H9 (cell line): Measurements from ENCODE around the gene CTCF. TPM values are rescaled to one million over a fixed set of nuclear protein-coding genes. Genes with fewer than 3 reads are reported as not detected.

Experiments used
- DNase-seq: peaks from one replicate; pipeline ENCODE4 v3.0.0-alpha.2; 2017
- H2AFZ ChIP-seq: one replicate; pipeline ENCODE4 v1.6.1; 2013; ENCODE audit warnings: mild to moderate bottlenecking, low read length, control low read depth, moderate library complexity
- H2AK5ac ChIP-seq: 2 replicates; pipeline ENCODE4 v1.6.1; 2013; ENCODE audit warnings: low read length, control low read depth, mixed read lengths; ENCODE audit not compliant: insufficient read length
- H2BK120ac ChIP-seq: one replicate; pipeline ENCODE4 v1.6.1; 2013; ENCODE audit warnings: low read depth, mild to moderate bottlenecking, low read length, control low read depth, inconsistent platforms; ENCODE audit not compliant: poor library complexity, severe bottlenecking
- H2BK12ac ChIP-seq: 2 replicates; pipeline ENCODE4 v1.6.1; 2013; ENCODE audit warnings: low read length, control low read depth, mixed read lengths, low read depth; ENCODE audit not compliant: insufficient read length
- H2BK15ac ChIP-seq: 2 replicates; pipeline ENCODE4 v1.6.1; 2013; ENCODE audit warnings: low read depth, low read length, control low read depth
- H2BK20ac ChIP-seq: one replicate; pipeline ENCODE4 v1.6.1; 2013; ENCODE audit warnings: low read depth, mild to moderate bottlenecking, low read length, control low read depth, inconsistent platforms; ENCODE audit not compliant: poor library complexity, severe bottlenecking
- H2BK5ac ChIP-seq: 2 replicates; pipeline ENCODE4 v1.6.1; 2013; ENCODE audit warnings: low read length, control low read depth, mixed read lengths; ENCODE audit not compliant: insufficient read length
- H3K14ac ChIP-seq: 2 replicates; pipeline ENCODE4 v1.6.1; 2013; ENCODE audit warnings: low read length, control low read depth; ENCODE audit not compliant: insufficient read depth
- H3K18ac ChIP-seq: 2 replicates; pipeline ENCODE4 v1.6.1; 2013; ENCODE audit warnings: low read depth, mild to moderate bottlenecking, mixed read lengths, low read length, control low read depth; ENCODE audit not compliant: insufficient read length
- H3K23ac ChIP-seq: 2 replicates; pipeline ENCODE4 v1.6.1; 2013; ENCODE audit warnings: low read length, control low read depth, mixed read lengths, low read depth; ENCODE audit not compliant: insufficient read length
- H3K23me2 ChIP-seq: 2 replicates; pipeline ENCODE4 v1.6.1; 2013; ENCODE audit warnings: low read depth, mild to moderate bottlenecking, mixed read lengths, low read length, control low read depth; ENCODE audit not compliant: insufficient read length, poor library complexity, severe bottlenecking
- H3K27ac ChIP-seq: 2 replicates; pipeline ENCODE4 v1.5.1; 2013; ENCODE audit warnings: low read length, control low read depth, mixed read lengths, low read depth; ENCODE audit not compliant: insufficient read length
- H3K27me3 ChIP-seq: 2 replicates; pipeline ENCODE4 v1.6.1; 2013; ENCODE audit warnings: low read length, control low read depth, inconsistent platforms; ENCODE audit not compliant: insufficient read depth
- H3K4ac ChIP-seq: 2 replicates; pipeline ENCODE4 v1.6.1; 2013; ENCODE audit warnings: low read depth, mild to moderate bottlenecking, control low read depth, inconsistent platforms, low read length, moderate library complexity
- H3K4me1 ChIP-seq: 2 replicates; pipeline ENCODE4 v1.6.1; 2013; ENCODE audit warnings: low read length, control low read depth, inconsistent platforms; ENCODE audit not compliant: insufficient read depth
- H3K4me2 ChIP-seq: 2 replicates; pipeline ENCODE4 v1.6.1; 2013; ENCODE audit warnings: low read length, control low read depth, mixed read lengths; ENCODE audit not compliant: insufficient read length, insufficient read depth
- H3K56ac ChIP-seq: 2 replicates; pipeline ENCODE4 v1.6.1; 2013; ENCODE audit warnings: low read depth, mild to moderate bottlenecking, mixed read lengths, low read length, control low read depth; ENCODE audit not compliant: insufficient read length
- H3K79me1 ChIP-seq: 2 replicates; pipeline ENCODE4 v1.6.1; 2013; ENCODE audit warnings: low read depth, mild to moderate bottlenecking, moderate library complexity, low read length, control low read depth, inconsistent platforms; ENCODE audit not compliant: insufficient read depth, poor library complexity, severe bottlenecking
- H3K79me2 ChIP-seq: 2 replicates; pipeline ENCODE4 v1.6.1; 2013; ENCODE audit warnings: low read length, control low read depth, inconsistent platforms; ENCODE audit not compliant: insufficient read depth
- H3K9ac ChIP-seq: 2 replicates; pipeline ENCODE4 v1.6.1; 2013; ENCODE audit warnings: low read length, control low read depth, mixed read lengths; ENCODE audit not compliant: insufficient read length; ENCODE audit errors: extremely low read depth
- H3K9me3 ChIP-seq: one replicate; pipeline ENCODE4 v1.6.1; 2013; ENCODE audit warnings: low read depth, low read length, inconsistent platforms; ENCODE audit not compliant: control insufficient read depth
- H3T11ph ChIP-seq: one replicate; pipeline ENCODE4 v1.6.1; 2013; ENCODE audit warnings: mild to moderate bottlenecking, low read length, control low read depth, inconsistent platforms
- H4K20me1 ChIP-seq: one replicate; pipeline ENCODE4 v1.6.1; 2013; ENCODE audit not compliant: control insufficient read depth, insufficient read length, insufficient read depth
- H4K5ac ChIP-seq: 2 replicates; pipeline ENCODE4 v1.6.1; 2013; ENCODE audit warnings: low read depth, mild to moderate bottlenecking, mixed read lengths, low read length, control low read depth; ENCODE audit not compliant: insufficient read length
- H4K8ac ChIP-seq: replicated peaks from 2 replicates; pipeline ENCODE4 v1.6.1; 2013; ENCODE audit warnings: low read length, control low read depth, mixed read lengths, low read depth; ENCODE audit not compliant: insufficient read length
- H4K91ac ChIP-seq: 2 replicates; pipeline ENCODE4 v1.6.1; 2013; ENCODE audit warnings: low read depth, mild to moderate bottlenecking, moderate library complexity, mixed read lengths, low read length, control low read depth; ENCODE audit not compliant: insufficient read length
- H3K27ac Mint-ChIP-seq, 3 experiments: 2 replicates in 2 of 3; 3 replicates in 1 of 3; pipeline ENCODE4 v1.8.0; 2020 to 2021; ENCODE audit warnings: mixed read lengths in 3 of 3, mild to moderate bottlenecking in 1 of 3, moderate library complexity in 1 of 3
- H3K27me3 Mint-ChIP-seq: 2 replicates; pipeline ENCODE4 v1.8.0; 2021; ENCODE audit warnings: low read depth, mild to moderate bottlenecking, moderate library complexity, mixed read lengths
- H3K36me3 Mint-ChIP-seq, 3 experiments: 2 replicates in 2 of 3; 3 replicates in 1 of 3; pipeline ENCODE4 v1.8.0; 2020 to 2021; ENCODE audit warnings: low read depth in 3 of 3, mixed read lengths in 3 of 3; ENCODE audit not compliant: insufficient read depth in 1 of 3
- H3K4me1 Mint-ChIP-seq, 2 experiments: 2 replicates each; pipeline ENCODE4 v1.8.0; 2020; ENCODE audit warnings: mixed read lengths in 2 of 2
- H3K4me3 Mint-ChIP-seq, 2 experiments: 2 replicates in 1 of 2; 3 replicates in 1 of 2; pipeline ENCODE4 v1.8.0; 2020 to 2021; ENCODE audit warnings: mild to moderate bottlenecking in 2 of 2, mixed read lengths in 2 of 2, moderate library complexity in 1 of 2
- H3K9me3 Mint-ChIP-seq, 2 experiments: 2 replicates in 1 of 2; 3 replicates in 1 of 2; pipeline ENCODE4 v1.8.0; 2020; ENCODE audit warnings: mild to moderate bottlenecking in 2 of 2, mixed read lengths in 2 of 2, moderate library complexity in 1 of 2
- CTCF ChIP-seq: fragments of 200-600 bp; sonication (generic); conservative IDR thresholded peaks from 3 replicates; pipeline ENCODE4 v1.8.0; 2021; ENCODE audit warnings: antibody characterized with exemption, mild to moderate bottlenecking
- WGBS: extraction: QIAGEN DNeasy Blood & Tissue Kit; methylation state at CpG from one replicate; pipeline ENCODE4 v1.1.7; 2013; ENCODE audit warnings: missing lambda C conversion rate, low lambda C conversion rate, mixed read lengths; ENCODE audit not compliant: insufficient read length; ENCODE audit errors: extremely low coverage; 5-methylcytosine and 5-hydroxymethylcytosine counted together
- total RNA-seq: library from RNA; stranded (reverse); gene quantifications from 2 replicates; pipeline ENCODE4 v1.2.1, GENCODE V29; 2021

The CTCF gene
- total RNA-seq, 1 experiment from 2014 or later: 87.3 TPM

- no peak overlapping the region for H4K5ac ChIP-seq
- no peak overlapping the region for H3K27ac ChIP-seq
- H3K9me3 Mint-ChIP-seq: no peaks in the 10 kb centered on the region
- H2AK5ac ChIP-seq: no peak overlapping the region
- peak overlapping the region in 1 of 3 experiments; percentile 65; a peak in 2 of 7 replicates for H3K27ac Mint-ChIP-seq
- H3K4me2 ChIP-seq: no peak overlapping the region
- no peak overlapping the region for H4K8ac ChIP-seq
- H2BK20ac ChIP-seq: no peak overlapping the region
- H3K23ac ChIP-seq: no peak overlapping the region
- H3K56ac ChIP-seq: no peak overlapping the region
- H3K36me3 Mint-ChIP-seq: peaks cover 10 to 22% (median 16%) of the 10 kb centered on the region in 3 experiments; a peak in 6 of 7 replicates
- no peaks in the 10 kb centered on the region for H3K4me1 ChIP-seq
- no peak overlapping the region for H2BK15ac ChIP-seq
- H3K79me1 ChIP-seq: peaks cover 8% of the 10 kb centered on the region
- no peaks in the 10 kb centered on the region; the same call in 1 of the 2 replicates for H3K27me3 Mint-ChIP-seq
- no peak overlapping the region for H3K4ac ChIP-seq
- DNase-seq: no peak
- peaks cover 8% of the 10 kb centered on the region; the same call in 1 of the 2 replicates for H3K79me2 ChIP-seq
- no peaks in the 10 kb centered on the region for H3K23me2 ChIP-seq
- H2BK5ac ChIP-seq: no peak overlapping the region
- no peaks in the 10 kb centered on the region for H4K20me1 ChIP-seq
- H3T11ph ChIP-seq: no peak overlapping the region
- H3K4me3 Mint-ChIP-seq: no peak overlapping the region
- no peak overlapping the region for H2BK12ac ChIP-seq
- no peak for TF ChIP-seq CTCF
- H4K91ac ChIP-seq: no peak overlapping the region
- H3K14ac ChIP-seq: no peak overlapping the region
- no CpG with 5 or more reads among the region's 6 CpGs for WGBS
- H3K9me3 ChIP-seq: no peaks in the 10 kb centered on the region
- peaks cover 8 to 12% of the 10 kb centered on the region in 2 experiments for H3K4me1 Mint-ChIP-seq
- no peaks in the 10 kb centered on the region for H3K27me3 ChIP-seq
- H2AFZ ChIP-seq: no peak overlapping the region
- no peak overlapping the region for H2BK120ac ChIP-seq
- no peak overlapping the region for H3K9ac ChIP-seq
- H3K18ac ChIP-seq: no peak overlapping the region
These were observed 44.3 kb downstream of the CTCF start for GRCh38 chr16:67606632-67607031.
